DMS53 treated with DMSO at 0.1 percent for 48 hours (cell line): ENCODE results near the gene STIMATE.

Source experiments
- DNase-seq: peaks from one replicate; lab custom pipeline; 2025; ENCODE audit not compliant: unreplicated experiment; lab: John Stamatoyannopoulos, UW

STIMATE gene

DNA sequence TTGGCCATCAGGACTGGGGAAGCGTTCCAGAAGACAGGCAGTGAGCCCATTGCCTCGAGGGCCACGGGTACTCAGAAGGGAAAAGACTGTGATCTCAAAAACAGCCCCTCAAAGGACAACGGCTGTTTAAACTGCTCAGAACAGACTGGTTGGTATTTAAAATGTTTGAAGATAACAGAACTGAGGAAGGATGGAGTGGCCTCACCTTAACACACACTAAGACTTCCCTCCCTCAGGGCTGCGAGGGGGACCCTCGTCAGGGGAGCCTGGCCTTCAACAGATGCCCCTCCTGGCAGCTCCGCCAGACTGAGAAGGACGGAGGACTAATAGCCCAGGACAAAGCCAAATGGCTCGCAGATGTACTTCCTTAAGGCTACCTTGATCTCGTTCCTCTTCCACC, 2.6 kb downstream of the STIMATE start:
- DNase-seq = no peak

DNA sequence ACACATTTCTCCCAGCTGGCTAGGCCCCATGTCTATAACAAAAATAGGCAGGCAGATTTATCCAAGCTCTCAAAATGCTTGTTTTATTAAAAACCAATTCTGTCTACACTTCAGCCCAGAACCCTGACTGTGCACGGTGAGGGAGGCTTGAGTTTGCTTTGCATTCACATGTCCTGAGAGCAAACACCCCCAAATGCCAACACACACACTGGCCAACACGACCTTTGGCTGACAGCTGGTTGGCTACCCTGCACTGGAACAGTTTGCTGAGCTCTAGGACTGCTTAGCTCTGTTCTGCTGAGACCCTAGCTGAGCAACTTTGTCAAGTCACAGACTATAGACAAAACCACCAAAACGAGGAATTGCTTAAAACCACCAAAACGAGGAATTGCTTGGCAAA, 3.6 kb downstream of the STIMATE start:
- DNase-seq = no peak

DNA sequence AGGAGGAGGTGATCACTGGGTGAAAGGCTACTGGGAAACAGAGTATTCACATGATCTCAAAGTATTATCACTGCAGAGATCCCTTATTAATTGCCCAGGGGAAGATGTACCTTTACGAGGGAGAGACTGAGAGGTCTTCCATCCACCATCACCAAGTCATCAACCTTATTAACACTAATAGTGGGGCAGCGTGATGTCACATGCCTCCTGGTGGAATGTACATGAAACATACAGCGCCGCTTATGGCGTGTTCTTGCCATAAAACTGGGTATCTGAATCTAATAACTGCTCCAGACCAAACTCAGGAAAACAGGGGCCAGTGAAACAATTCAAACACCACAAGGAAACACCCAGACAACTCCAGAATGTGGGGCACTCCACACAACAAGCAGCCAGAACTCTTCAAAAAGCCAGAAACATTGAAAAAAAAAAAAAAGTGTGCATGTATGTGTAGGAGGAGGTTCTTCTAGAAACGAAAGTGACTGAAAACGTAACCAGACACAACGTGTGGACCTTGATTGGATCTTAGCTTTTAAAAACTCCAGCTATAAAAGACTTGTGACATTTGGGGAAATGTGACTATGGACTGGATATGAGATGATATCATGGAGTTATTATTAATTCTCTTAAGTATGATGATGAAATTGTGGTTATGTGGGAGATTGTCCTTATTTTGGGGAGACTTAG, 4.6 kb downstream of the STIMATE start:
- DNase-seq = no peak

DNA sequence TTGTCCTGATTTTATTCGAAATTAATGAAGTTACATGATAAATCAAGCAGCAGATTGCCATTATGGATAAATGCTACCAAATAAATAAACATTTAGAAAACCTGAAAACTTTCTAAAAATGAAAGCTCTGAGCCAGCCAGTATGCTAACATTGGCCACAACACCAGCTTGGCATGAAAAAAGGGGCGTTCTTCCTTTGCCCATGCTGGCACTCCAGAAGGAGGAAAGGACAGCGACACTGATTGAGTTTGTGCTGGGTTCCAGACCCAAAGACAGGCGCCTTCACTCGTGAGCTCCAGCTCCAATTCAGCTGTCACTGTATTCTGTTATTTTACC, 5.1 kb downstream of the STIMATE start:
- no peak for DNase-seq

DNA sequence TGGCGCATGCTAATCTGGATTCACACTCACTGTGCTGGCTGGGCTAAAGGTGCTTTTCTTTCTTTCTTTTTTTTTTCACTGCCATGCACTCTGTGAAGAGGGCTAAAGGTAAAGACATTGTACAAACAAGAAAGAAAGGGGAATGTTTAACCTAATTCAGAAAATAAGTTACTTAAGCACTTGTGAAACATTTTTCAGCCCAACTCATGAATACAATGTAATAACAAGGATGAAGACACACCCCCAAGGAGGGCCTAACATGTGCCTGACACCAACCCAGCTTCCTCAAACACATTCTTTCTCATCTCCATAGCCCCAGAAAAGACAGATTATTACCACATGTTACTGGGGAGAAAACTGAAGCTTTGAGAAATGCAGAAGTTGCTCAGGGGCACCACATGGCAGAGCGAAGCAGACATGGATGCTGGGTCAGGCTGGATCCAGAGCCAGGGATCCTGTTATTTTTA, 5.7 kb downstream of the STIMATE start:
- DNase-seq = no peak

DNA sequence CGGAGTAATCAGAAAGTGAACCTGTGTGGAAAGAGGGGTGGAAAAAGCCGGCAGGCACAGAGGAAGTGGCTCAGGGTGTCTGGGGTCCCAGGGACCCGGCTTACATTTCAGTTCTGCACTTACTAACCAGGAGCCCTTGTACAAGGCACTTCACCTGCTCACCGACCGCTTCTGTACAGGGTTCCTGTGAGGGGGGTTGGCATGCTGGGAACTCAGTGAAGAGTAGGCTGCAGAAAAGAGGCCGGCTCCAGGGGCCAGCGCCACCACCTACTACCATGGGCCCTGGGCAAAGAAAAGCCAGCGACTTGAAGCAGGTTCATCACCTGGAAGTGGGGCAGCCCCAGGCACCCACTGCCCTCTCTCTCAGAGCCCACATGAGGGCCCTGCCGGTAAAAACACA, 6.2 kb downstream of the STIMATE start:
- no peak for DNase-seq

DNA sequence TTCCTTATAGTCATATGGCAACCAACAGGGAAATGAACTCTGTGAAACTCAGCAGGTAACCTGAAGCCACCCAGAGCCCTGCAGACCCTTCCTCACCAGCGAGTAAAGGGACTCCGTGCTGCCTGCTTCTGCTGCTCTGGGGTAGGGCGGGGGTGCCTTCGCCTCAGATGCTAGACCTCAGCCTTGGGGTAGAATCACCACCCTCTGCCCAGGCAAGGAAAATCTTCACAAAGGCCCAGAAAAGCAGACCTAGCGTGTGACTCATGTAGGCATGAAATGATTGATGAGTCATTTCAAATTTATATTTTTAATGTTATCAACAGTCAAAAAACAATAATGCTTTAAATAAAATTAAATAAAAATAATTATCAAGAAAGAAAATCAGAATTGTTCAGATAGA, 6.6 kb downstream of the STIMATE start:
- DNase-seq = no peak

DNA sequence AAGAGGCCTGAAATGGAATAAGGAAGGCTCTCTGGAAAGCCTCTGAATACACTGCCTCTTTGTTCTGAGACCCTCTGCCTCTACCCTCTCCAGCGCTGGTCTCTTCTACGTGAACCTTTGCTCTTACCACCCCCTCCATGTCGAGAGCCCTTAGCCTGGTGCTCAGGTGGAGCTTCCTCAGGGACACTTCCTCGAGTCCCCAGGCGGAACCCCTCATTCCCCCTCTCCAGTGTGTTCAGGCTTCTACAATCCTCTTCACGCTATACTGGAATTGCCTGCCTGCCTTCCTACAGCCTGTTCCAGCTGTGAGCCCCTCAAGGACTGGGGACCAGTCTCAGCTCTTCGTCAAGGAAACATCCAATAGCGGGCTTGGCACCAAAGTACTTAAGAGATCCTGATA, 7.4 kb downstream of the STIMATE start:
- DNase-seq = no peak

DNA sequence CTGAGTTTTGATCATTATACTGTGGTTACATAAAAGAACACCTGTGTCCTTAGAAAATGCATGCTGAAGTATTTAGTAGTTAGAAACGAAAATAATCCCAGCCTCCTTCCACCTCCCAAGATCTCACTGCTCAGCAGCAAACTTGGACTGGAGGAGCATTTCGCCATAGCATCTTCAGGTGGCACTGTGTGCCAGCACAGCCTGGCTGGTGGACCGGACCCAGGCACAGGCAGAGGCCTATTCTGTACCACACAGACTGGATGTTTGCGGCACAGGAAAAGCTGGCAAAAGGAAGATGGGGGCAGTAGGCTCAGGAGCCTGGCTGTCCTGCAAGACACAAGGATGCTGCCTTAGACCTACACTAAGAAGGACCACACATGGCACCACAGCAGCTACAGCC, 10.2 kb downstream of the STIMATE start:
- DNase-seq = no peak

DNA sequence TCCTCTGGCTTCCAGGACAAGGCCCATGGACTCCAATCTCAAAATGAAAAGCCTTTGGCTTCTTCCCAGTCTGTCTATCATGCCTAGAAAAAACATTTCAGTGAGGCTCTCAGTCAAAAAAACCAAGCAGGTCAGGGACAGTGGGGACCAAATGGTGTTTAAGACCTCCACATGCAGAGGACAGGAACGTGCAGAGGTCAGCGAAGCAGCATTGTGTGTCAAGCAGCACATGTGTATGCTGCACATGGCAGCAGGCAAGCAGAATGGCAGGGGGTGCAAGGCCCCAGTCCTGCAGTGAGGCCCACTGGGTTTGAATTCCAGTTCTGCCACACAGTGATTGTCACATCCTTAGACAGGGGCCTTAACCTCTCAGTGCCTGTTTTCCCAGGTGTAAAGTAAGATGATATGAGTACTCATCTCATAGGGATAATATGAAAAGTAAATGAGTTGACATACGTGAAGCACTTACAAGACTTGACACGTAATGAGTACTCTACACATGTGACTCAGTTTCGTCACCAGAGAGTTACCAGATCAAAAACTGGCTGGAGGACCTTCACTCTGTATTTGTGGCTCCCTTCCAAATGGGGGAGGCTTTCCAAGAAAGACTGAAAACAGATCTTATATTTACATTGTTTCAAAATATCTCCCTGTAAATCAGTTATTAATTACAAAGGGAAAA, 11.2 kb downstream of the STIMATE start:
- no peak for DNase-seq

DNA sequence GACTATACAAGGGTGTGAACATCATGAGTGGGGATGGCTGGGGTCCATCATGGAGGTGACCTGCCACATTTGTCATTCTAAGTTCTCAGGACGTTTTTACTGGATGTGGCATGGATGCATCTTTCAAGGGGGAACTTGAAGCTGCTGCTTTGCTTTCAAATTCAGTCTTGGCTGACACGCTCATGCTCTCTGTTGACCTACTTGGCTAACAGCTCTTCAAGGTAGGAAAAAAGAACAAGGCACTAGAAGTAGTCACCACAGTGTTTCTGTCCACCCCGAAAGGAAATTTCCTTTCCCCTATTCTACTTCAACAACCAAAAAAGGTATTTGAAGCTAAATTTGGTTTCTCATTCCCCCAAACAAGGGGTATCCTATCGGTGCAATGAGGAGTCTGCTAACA, 15.0 kb downstream of the STIMATE start:
- no peak for DNase-seq

DNA sequence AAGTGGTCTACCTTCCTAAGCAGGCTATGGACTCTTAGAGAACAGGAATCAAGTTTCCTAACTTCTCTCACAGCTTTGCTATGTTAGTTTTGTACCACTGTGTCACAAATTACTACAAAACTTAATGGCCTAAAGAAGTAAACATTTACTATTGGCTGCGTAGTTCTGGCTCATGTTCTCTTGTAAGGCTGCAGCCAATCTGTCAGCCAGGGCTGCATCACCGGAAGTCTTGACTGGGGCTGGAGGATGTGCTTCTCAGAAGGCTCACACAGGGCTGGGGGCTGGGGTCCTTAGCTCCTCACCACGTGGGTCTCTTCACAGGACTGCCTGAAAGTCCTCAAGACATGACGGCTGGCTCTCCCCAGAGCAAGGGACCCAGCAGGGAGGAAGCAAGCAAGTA, 15.5 kb downstream of the STIMATE start:
- DNase-seq = no peak

DNA sequence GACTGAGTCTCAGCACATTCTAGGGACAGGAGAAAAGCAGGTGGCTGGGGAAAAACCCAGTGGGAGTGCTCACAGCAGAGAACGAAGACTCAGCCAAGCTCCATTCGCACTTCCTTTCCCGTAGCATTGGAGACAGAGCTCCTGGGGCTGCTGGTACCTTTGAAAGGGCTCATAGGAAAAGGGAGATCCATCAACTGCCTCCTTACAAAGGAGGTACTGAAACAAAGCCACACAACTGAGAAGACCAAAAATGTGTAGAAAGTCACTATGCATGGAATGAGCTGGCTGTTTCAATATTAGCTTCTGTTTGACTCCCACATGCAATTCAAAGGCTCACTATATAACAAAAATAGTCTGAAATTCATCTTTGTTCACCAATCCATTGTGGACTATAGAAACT, 16.9 kb downstream of the STIMATE start:
- DNase-seq = no peak

DNA sequence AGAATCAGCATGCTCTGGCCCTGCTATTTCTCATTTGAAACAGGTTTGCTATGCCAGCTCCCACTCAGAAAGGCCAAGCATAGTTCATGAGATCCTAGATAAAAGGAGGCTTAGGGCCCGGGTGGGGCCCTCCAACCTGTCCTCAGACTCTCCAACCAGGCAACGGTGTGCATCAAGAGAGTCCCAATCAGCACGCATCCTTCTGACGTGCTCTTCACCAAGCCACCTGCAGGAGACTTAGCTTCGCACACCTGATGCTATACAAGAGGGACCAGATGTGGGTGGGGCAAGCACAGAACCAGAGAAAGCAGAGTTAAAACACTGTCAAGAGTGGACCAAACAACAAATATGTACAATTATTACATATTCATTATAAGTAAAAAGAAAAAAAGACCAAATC, 17.3 kb downstream of the STIMATE start:
- DNase-seq = no peak

DNA sequence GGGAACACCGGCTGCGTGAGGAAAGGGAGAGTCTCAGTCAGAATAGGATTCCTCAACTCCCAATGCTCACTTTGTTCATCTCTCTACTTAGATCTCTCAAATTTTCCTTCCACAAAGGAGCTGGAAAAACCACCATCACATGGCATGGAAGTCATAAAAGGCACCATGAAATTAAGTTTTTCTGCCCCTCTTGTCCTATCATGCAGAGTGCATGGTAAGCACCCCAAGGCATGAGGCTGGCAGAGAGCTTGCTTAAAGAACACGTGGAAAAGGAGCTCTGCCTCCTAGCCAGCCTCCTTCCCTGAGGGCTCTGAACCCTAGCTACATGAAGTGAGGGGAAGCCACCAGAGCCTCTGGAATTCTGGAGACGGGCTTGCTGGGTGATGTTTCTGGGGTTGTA, 17.8 kb downstream of the STIMATE start:
- no peak for DNase-seq

DNA sequence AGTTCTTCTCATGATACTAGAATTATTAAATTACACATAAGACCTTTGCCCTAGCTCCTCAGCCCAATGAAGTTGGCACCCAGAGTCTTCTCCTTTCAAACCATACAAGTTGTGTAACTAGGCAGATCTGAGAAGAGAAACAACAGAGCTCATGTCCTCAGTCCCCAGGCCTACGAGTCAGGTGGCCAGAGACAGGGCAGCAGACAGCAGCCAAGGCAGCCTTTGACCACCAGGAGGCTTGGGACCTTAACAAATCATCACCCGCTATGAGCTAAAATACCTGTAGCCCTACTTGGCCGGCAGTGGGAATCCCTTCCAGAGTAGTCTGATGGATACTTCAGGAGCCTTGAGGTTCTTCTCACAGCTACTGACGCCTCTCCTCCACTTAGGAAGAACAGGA, 18.3 kb downstream of the STIMATE start:
- DNase-seq = no peak

DNA sequence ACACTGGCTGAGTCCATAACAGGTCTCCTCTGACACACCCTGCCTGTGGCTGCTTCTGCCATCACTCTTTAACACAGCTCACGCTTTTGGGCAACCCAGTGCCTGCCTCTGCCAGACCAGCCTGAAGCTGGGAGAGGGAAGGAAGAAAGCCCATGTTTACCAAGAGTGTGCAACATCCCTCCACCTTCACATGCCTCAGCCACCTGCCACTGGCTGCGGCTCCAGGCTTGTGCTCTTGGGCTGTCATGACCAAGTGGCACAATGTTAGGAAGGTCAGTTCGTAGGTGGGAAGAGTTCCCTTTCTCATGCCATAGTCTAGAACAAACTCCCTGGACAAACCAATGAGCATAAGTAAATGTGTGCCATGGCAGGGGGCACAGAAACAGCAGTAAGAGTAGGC, 20.3 kb downstream of the STIMATE start:
- no peak for DNase-seq

DNA sequence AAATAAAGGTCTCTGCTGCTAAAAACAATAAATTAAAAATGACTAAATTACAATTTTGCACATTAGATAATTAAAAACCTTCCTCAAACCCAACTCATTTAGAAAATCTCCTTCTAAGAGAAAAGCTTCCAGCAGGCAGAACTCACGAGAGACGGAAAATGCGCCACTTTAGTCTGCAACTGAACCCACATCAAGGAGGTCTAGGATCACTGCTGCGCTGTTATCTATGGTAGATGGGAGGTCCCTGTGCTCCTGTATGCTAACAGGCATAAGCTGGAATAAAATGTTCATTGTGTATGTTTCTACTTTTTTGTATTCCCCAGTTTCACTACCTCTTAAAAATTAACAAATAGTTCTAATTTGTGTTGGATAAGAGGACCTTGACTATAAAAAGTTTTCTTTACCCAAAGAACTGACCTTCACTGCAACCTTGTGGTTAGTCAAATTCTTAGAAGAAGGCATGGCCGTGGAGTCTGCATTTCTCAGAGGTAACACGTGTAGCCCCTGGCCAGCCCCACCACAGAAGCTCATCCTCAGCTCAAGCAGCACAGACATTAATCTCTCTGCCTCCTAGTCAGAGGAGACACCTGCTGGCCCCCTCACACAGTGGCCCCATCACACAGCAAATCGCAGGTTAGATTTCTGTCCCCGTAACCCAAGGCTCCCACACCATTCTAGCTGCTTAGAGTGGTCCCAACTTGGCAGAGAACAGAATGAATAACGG, 22.3 kb downstream of the STIMATE start:
- DNase-seq = no peak

DNA sequence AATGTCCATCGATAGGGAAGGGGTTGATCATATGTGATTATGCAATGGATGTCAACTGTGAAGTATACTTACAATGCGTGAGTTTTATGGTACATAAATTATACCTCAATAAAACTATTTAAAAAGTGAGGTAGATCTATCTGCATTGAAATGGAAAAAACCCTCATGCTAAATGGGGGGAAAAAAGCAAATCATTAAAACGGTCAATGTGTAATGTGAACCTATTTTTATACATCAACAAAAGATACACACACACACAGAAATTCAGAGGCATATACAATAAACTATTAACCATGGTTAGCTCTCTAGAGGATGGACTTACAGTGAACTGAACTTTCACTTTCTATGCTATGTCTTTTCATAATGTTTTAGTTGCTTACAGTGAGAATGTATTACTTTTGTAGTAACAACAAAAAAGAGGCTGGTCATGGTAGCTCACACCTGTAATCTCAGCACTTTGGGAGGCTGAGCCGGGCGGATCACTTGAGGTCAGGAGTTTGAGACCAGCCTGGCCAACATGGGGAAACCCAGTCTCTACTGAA, 23.1 kb downstream of the STIMATE start:
- no peak for DNase-seq

DNA sequence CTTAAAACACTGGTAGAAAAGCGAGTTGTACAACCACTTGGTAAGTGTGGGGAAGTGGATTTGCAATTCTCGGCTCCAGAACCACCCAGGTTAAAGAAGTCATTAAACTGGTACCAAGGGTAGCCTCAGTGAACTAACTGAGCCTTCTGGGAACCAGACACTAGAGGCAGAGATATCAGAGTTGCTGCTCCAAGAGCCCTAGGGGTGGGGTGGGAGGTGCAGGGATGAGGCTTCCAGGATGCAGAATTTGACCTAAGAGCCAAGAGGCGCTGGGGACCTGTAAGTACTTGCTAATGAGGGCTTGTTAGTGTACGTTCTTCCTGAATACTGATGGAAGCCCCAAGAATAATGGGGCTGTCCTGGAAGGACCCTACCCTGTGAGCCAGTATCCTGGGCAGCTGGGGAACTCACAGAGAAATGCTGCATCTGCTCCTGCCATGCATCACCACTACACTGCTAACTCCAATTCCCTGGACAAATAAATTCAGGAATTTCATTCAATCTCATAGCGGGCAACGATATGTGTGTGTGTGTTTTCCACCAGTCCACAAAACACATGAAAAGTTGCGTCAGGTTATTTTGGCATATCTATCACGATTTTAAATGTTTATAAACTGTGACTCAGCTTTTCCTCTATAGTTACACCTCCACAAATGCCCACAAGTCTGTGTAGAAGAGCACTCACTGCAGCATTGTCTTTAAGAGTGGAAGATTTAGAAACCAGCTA, 23.8 kb downstream of the STIMATE start:
- DNase-seq = no peak

DNA sequence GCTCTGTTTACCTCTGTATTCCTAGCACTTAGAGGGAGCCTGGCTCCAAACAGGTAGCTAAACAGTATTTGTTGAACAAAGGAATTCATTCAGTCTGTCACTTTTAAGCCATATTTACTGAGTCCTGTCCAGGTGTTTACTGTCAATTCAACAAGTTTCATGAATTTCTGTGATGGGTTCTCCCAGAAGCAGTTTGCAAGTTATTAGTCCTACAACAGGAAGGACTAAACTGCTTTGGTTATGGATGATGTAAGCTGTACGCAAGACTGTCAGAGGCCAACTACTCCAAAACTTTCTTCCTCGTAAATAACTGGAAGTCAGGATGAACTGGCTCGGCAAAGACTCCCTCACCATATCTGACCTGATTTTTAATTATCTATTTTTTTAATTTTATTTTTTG, 25.1 kb downstream of the STIMATE start:
- DNase-seq = no peak
